NCI-H2171 treated with DMSO at 0.1 percent for 48 hours (cell line): ENCODE measurements around the gene IFNL3.
A peak's percentile ranks its signal among the peaks of the same experiment; 100 is the strongest.
"Not testable (repeated sequence)": the region's sequence is repeated elsewhere in the genome, so short reads cannot be mapped to it uniquely, and the experiment has no call there.

Experiments used
- DNase-seq: peaks from one replicate; lab custom pipeline; 2025; lab: John Stamatoyannopoulos, UW

IFNL3 gene

DNA sequence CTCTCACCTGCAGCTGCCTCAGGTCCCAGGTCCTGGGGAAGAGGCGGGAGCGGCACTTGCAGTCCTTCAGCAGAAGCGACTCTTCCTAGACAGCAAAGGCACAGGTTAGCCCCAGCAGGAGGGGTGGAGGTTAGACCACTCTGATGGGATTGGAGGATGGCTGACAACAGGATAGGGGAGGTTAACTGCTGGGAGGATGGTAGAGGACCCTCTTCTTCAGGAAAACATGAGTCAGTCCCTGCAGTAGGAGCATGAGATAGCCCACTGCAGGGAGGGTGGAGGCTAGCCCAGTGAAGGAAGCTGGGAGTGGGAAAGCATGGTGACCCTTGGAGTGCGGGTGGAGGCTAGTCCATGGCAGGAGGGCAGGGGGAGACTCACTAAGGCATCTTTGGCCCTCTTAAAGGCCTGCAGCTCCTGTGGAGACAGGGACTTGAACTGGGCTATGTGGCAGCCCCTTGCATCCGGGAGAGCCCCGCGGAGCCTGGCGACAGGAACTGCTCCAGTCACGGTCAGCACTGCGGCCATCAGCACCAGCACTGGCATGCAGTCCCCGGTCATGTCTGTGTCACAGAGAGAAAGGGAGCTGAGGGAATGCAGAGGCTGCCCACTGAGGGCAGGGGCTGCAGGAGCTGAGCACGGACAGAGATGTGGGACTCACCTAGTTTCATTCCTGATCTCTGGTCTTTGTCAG is at the start of gene IFNL3:
TSS of gene IFNL3 (minus strand) at position 597 of the 691 bp plus-strand sequence. CDS start at position 558, 39 bp downstream.
- DNase-seq = not testable (repeated sequence)

DNA sequence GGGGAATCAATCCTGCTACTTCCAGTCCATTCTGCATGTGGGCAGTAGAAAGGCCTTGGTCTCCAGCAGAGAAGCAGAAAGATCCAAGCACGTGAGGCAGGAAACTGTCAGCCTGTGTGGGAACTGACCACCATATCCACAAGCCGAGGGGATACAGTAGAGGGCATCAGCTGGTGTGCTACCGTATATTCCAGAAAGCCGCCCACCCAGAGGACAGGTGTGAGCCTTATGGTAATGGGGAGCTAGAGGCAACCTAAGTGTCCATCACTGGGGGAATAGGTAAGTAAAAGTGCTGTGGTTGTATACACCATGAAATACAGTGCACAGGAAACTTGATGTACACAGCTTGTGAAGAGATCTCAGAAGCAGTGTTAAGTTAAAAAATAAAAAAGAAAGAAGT is 48.6 kb upstream of the IFNL3 start:
- DNase-seq = no peak

DNA sequence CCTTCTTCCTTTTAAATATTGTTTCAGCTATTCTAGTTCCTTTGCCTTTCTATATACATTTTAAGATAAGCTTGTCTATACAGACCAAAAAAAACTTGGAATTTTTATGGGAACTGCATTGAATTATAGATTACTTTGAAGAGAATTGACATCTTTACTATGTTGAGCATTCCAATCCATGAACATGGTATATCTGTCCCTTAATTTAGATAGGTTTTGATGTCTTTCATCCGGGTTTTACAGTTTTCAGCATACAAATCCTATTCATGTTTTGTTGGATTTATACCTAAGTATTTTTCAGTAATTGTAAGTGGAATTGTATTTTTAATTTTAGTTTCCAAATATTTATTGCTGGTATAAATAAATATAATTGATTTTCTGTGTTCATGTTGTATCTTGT is 39.2 kb upstream of the IFNL3 start:
- DNase-seq = no peak

DNA sequence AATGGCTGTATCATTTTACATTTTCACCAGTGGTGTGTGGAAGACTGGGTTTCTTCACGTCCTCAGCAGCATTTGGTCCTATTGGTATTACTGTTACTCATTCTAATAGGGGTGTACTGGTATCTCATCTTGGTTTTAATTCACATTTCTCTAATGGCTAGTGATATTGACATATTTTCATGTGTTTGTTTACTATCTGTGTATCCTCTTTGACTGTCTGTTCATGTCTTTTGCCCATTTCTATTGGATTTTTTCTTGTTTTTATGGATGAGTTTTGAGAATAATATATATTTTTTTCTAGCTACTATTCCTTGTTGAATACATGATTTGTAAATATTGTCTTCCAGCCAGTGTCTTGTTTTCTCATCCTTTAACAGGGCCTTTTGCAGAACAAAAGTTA is 37.2 kb upstream of the IFNL3 start:
- DNase-seq = no peak

DNA sequence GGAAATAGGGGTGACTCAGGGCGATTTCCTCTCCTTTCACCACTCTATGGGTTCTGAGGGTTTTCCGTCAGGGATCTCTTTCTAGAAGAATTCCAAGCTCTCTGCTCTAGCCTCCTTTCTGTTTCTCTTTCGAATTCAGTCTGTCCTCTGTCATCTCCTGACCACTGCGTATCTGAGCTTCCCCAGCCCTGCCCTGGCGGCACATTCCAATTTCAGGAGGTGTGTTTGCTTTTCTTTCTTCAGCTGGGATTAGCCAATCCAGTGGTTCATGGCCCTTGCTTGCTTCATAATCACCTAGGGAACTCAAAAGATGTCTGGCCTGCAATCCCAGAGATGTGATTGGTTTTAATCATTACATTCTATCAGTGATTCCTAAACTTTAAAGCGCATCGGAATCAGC is 32.8 kb upstream of the IFNL3 start:
- no peak for DNase-seq

DNA sequence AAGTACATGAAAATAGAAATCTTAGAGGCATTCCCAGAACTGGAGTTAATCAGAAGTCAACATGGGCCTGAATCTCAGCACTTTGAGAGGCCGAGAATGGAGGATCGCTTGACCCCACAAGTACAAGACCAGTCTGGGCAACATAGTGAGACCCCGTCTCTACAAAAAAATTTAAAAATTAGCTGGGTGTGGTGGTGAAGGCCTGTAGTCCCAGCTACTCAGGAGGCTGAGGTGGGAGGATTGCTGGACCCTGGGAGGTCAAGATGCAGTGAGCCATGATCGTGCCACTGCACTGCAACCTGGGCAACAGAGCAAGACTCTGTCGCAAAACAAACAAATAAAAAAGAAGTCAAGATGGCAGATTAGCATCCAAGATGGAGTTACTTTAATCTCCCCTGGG is 31.9 kb upstream of the IFNL3 start:
- DNase-seq = no peak

DNA sequence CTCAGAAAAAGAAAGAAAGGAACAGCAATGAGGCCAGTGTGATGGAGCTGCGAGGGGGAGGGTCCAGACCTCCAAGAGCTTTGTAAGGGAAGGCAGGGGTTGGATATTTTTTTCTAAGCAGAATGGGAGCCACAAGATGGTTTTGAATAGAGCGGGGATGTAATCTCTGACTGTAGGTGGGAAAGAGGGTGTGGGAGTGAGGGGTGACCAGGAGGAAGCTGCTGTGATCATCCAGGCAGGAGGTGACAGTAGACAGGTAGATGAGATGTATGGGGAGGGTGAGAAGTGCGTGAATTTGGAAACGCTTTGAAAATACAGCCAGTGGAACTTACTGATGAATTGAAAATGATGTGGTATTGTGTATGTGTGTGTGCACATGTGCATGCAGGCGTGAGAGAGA is 30.8 kb upstream of the IFNL3 start:
- no peak for DNase-seq

DNA sequence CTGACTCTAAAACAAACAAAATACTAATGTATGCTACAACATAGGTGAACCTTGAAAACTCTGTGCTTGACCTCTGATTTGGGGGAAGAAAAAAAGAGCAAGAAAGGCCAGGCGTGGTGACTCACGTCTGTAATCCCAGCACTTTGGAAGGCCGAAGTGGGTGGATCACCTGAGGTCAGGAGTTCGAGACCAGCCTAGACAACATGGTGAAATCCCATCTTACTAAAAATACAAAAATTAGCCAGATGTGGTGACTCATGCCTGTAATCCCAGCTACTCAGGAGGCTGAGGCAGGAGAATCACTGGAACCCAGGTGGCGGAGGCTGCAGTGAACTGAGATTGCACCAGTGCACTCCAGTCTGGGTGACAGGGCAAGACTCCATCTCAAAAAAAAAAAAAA is 29.1 kb upstream of the IFNL3 start:
- DNase-seq = not testable (repeated sequence)

DNA sequence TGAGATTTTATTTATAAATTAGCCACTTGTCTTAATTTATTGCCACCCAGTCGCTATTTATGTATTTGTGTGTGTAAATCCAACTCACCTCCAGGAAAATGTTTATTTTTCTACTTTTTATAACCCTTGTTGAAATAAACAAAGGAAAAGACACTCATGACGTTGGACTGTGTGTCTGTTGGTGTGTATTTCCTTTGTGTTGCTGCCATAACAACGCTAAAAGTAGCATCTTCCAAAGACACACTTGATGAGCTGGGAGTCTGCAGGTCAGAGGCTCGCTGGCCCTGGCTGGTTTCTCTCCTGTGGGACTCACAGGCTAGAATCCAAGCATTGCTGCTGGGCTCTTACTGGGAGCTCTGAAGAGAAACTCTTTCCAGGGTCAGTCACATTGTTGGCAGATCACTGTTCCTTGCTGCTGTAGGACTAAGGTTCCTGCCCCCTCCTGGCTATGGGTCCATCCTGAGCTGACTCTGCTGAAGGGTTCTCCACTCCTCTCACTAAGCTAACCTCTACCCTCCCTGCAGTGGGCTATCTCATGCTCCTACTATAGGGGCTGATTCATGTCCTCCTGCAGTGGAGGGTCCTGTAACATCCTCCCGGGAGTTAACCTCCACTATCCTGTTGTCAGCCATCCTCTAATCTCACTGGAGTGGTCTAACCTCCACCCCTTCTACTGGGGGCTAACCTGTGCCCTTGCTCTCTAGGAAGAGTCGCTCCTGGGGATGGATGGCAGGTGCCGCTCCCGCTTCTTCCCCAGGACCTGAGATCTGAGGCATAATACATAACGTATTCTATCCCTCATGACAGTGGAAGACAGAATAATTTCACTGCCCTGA is 25.4 kb upstream of the IFNL3 start:
- no peak for DNase-seq

DNA sequence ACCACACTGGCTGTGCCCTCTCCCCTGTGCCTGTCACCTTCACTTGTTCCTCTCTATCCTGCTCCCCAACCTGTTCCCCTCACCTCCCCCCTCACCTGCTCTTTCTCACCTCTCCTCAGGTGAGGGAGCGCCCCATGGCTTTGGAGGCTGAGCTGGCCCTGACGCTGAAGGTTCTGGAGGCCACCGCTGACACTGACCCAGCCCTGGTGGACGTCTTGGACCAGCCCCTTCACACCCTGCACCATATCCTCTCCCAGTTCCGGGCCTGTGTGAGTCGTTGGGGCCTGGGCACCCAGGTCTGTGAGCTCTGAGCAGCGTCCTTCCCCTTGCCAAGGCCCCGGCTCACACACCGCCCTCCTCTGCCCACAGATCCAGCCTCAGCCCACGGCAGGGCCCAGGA is 24.6 kb upstream of the IFNL3 start:
- DNase-seq = not testable (repeated sequence)

DNA sequence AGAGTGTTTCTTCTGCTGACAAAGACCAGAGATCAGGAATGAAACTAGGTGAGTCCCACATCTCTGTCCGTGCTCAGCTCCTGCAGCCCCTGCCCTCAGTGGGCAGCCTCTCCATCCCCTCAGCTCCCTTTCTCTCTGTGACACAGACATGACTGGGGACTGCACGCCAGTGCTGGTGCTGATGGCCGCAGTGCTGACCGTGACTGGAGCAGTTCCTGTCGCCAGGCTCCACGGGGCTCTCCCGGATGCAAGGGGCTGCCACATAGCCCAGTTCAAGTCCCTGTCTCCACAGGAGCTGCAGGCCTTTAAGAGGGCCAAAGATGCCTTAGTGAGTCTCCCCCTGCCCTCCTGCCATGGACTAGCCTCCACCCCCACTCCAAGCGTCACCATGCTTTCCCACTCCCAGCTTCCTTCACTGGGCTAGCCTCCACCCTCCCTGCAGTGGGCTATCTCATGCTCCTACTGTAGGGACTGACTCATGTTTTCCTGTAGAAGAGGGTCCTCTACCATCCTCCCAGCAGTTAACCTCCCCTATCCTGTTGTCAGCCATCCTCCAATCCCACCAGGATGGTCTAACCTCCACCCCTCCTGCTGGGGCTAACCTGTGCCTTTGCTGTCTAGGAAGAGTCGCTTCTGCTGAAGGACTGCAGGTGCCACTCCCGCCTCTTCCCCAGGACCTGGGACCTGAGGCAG is 23.9 kb upstream of the IFNL3 start:
- not testable (repeated sequence) for DNase-seq

DNA sequence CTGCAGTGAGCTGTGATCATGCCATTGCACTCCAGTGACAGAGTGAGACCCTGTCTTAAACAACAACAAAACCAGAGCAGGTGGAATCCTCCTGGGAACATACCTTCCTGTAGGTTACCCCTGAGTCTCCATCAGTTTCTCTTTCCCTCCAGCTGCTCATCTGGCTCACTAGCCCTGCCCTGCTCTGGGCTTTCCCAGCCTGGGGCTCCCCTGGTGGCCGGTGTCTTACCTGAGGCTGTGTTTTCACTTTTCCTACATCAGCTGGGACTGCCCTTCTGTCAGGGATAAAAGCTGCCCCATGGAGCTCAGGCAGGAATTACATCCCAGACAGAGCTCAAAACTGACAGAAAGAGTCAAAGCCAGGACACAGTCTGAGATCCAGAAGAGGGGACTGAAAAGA is 23.3 kb upstream of the IFNL3 start, which contains the start of gene IFNL2:
TSS of gene IFNL2 (plus strand) at position 312 of the 400 bp plus-strand sequence. CDS start 173 bp downstream, outside the sequence.
- DNase-seq = peak; percentile 67

DNA sequence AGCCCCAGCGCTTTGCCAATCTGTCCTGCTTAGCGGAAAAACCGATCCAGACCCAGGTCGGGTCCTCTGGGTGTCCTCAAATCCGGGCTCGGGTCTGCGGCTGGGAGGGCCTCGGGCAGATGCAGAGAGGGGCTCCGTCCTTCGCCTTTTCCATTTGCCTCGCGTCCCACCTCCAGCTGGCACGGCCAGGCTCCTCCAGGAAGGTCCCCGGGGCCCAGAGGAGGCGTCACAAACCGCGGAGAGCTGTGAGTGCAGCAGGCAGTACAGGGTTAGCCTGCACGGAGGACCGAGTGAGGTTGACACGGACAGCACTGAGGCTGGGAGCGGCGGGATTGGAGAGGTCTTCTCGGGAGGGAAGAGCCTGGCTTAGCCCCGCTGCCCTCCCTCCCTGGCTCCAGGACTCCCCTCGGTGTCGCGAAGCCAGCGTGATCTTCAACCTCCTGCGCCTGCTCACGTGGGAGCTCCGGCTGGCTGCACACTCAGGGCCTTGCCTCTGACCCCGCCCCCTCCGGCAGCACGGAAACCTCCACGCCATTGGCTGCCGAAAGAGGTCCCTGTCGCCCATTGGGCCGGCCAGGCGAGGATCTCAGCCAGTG is 20.6 kb upstream of the IFNL3 start:
- DNase-seq = no peak

DNA sequence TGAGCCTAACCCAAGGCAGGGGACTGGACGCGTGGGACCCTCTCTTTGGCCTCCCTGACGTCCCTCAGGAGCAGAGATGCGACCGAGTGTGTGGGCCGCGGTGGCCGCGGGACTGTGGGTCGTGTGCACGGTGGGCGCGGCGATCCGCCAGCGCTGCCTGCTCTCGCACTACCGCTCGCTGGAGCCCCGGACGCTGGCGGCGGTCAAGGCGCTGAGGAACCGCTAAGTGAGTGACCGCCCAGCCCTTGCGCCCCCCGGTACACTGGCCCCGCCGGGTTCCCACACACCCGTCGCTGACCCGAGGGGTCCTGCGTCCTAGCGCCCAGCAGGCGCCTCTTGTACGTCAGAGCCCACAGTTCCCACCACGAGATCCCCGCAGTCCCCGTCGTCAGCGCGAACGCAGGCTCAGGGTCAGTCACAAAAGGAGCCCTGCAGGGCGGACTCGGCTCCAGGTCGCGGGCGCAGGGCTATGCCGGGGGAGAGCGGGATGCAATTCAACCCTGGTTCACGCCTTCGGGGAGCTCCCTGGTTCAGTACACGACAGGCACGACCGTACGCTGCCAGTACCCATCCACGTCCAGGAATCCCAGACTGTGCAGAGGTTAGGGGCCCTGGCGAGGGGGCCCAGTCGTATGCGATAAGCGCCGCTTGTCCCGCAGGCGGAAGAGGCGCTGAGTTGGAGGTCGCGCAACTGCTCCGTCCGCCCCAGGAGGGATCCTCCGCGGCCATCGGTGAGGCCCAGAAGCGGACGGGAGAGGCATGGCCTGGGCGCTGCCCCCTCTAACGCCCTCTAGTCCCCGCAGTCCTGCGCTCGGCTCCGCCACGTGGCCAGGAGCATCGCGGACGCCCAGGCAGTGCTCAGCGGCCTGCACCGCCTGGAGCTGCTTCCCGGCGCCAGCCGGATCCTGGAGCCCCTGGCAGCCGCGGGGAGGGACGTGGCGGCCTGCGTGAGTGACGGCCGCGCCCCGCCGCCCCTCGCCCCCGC is 19.8 kb upstream of the IFNL3 start:
- DNase-seq = no peak

DNA sequence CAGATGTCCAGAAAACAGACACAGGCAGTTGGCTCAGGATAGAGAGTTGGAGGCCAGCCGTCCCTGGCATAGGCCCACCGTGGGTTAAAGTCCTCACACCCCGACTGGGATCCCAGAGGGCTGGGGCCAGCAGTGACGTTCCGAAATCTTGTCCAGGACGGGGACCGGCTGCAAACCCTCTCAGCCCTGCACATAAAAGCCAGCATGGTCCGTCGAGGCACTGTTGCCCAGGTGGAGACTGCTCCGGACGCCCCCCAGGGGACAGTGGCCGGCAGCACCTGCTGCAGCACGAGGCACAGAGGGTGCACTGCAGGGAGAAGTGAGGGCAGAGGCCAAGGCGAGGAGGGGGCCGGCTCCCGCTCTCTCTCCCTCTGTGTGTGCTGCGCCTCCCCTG is 19.1 kb upstream of the IFNL3 start:
- DNase-seq = no peak

DNA sequence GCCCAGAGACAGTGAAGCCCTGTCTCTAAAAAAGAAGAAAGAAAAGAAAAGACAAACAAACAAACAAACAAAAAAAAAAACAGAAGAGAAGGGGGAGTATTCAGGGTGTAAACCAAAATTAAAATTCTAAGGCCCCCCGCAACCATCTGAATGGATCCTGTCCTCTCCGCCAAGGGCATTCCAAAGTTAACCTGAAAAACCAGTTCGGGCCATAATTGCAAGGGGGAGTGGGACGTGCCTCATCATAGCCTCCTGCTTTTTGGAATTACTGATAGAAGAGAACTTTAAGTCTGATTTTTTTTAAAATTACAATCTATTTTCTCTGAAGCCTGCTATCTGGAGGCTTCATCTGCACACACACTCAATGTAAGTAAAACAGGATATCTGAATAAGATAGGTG is 17.7 kb upstream of the IFNL3 start:
- no peak for DNase-seq

DNA sequence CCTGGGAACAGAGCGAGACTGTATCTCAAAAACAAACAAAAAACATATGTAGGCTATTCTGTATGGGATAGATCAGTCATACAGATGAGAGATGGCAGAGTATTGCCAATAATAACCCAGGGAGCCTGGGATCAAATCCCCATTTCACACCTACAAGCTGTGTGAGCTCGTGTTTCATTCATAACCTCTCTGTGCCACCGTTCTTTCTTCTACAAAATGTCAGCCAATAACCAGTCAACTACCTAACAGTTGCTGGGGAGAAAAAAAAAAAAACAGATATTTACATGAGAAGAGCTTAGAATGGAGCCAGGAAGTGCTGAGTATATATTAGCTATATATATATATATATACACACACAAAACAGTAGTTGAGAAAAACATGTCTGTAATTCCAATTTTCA is 16.9 kb upstream of the IFNL3 start:
- DNase-seq = no peak

DNA sequence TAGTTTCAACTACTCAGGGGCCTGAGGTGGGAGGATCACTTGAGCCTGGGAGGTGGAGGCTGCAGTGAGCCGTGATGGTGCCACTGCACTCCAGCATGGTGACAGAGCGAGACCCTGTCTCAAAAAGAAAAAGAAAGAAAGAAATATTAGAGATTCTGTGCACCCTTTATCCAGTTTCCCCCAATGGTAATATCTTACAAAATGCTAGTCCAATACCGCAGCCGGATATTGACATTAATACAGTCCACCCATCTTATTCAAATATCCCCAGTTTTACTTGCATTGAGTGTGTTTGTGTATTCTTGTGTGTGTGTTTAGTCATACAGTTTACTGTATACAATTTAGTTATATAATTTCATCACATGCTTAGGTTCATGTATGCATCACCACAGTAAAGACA is 12.4 kb upstream of the IFNL3 start:
- no peak for DNase-seq

DNA sequence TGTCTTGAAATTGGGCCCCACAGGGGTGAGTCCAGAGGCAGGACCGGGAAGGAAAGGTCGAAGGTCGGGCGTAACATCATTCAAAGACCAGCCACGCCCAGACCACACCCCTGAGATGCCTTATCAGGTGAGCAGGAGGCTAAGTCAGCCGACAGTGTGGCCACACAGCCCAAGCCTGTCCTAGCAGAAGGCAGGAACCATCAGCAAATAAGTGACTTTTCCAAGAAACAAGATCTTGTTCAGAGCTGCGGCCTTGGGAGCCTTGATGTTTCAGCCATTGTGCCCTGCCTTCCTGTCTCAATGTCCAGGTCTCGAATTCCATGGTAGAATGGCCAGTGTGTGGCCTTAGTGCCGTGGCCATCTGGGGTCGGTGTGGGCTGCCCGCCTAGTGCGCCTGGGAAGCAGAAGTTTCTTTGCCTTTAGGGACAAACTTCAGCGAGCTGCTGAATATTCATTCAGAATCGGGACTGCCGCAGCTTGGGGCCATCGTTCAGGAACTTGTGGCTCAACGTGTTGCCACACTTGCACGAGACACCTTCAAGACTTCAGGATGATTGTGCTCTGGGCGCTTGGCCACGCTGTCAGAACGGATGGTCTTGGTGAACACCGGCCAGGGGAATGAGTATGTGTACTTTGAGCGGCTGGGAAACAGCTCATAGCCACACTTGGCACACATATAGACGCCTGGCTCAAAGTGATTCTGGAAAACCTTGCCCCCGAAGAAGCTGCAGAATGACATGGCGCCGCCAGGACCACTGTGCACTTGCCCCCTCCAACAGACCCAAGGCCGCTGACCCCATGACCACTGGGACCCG is 9.9 kb upstream of the IFNL3 start:
- DNase-seq = no peak
